ENCODE results near the gene SHISA5. TPM values are rescaled to one million over a fixed set of nuclear protein-coding genes. Genes with fewer than 3 reads are reported as not detected.

SHISA5 gene
- total and polyA plus RNA-seq, 2 of the 4 experiments (the other 2 are of a cell fraction) = 82.3 to 162 TPM

DNA sequence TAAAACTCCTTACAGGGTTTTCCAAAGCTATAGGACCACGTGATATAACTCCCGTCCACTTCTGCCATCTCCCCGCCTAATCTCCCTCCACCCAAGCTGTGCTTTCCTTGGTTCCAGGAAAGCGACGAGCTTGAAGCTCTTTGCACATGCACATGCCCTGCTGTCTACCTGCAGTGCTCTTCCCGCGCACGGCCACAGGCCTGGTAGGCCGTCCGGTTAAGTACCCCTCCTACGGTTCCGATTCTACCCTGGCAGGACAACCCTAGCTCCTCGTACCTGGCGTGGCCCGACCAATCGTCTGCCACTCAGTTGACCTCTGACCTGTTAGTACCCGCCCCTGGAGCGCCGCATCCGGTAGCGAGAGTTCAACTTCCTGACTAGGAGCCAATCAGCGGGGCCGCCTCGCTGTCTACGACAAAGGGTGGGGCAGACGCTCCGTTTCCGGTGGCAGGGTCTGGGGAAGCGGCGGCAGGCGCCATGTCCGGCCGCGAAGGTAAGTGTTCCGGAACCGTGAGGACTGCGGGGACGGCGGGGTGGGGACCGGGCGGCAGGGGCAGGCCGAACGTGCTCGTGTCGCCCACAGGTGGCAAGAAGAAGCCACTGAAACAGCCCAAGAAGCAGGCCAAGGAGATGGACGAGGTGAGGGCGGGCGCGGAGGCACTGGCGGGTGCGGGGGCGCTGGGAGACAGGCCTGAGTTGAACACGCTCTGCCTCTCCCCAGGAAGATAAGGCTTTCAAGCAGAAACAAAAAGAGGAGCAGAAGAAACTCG lies 64.0 kb downstream of the SHISA5 start, which contains the start of the genes CCDC51 and TMA7:
TSS of gene CCDC51 (minus strand) at position 300 of the 770 bp plus-strand sequence. CDS start 4,991 bp downstream, outside the sequence.
TSS of gene TMA7 (plus strand) at position 438 of the 770 bp plus-strand sequence. CDS start at position 478, 40 bp downstream.
- intact Hi-C loops (cut with micrococcal nuclease) = loop anchor here (10.0 kb wide), 1 partner anchor 195 kb away; the partner anchor contains the start of gene SLC26A6
- H2AK5ac ChIP-seq (ENCODE audit: low read depth, low read length) = peak within 1 kb of the TSS; percentile 84
- H4K5ac ChIP-seq (ENCODE audit: low read depth, low read length) = peak within 1 kb of the TSS; percentile 99
- H3K27me3 ChIP-seq (ENCODE audit: control insufficient read depth, insufficient read depth, low read length) = no peaks in the 10 kb centered on the region
- in situ Hi-C loops (cut with MboI; ENCODE audit: low sequenced_read_pairs) = loop anchor here (5.0 kb wide), 2 partner anchors 38 to 168 kb away; no protein-coding TSS in a partner anchor
- H4K20me1 ChIP-seq (ENCODE audit: insufficient read depth, low read length) = peaks cover 6% of the 10 kb centered on the region; the same call in 1 of the 2 replicates
- TF ChIP-seq RFX5 (IDR thresholded peaks at IDR 0.05; ENCODE audit: low read depth, low read length) (no peak), POLR2A (IDR thresholded peaks at IDR 0.05; ENCODE audit: low read depth, low read length) (peak; percentile 88), RCOR1 (IDR thresholded peaks at IDR 0.05; ENCODE audit: insufficient replicate concordance, low read length) (no peak), MXI1 (IDR thresholded peaks at IDR 0.05; ENCODE audit: borderline replicate concordance, low read depth, low read length) (0 out of 2 replicates have a peak, but pooled peaks have one; percentile 26), MAZ (IDR thresholded peaks at IDR 0.05; ENCODE audit: borderline replicate concordance, low read depth, low read length) (peak; percentile 73; the same call in 1 of the 2 replicates)
- TF ChIP-seq, protein P1, sequence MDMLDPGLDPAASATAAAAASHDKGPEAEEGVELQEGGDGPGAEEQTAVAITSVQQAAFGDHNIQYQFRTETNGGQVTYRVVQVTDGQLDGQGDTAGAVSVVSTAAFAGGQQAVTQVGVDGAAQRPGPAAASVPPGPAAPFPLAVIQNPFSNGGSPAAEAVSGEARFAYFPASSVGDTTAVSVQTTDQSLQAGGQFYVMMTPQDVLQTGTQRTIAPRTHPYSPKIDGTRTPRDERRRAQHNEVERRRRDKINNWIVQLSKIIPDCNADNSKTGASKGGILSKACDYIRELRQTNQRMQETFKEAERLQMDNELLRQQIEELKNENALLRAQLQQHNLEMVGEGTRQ (IDR thresholded peaks at IDR 0.05; ENCODE audit: low read depth, low read length) = peak; percentile 23; the same call in 1 of the 2 replicates
- H3K4me3 ChIP-seq (ENCODE audit: insufficient read depth, low read depth, low read length) = peak within 1 kb of the TSS; percentile 90
- H3K56ac ChIP-seq (ENCODE audit: extremely low read depth, insufficient read depth, low read length) = peak within 1 kb of the TSS; percentile 24
- peak within 1 kb of the TSS; percentile 99 for H3K4me2 ChIP-seq (ENCODE audit: low read depth, low read length)
- peak within 1 kb of the TSS; percentile 97 for H3K4ac ChIP-seq (ENCODE audit: low read depth, low read length)
- dilution Hi-C loops (cut with HindIII; ENCODE audit: low sequenced_read_pairs, unreplicated experiment) = no loop called here
- H2BK15ac ChIP-seq (ENCODE audit: low read depth, low read length) = no peak within 1 kb of the TSS
- H3K9me1 ChIP-seq (ENCODE audit: insufficient read depth, low read length) = 0 out of 2 replicates have a peak, but pooled peaks cover 4% of the 10 kb centered on the region
- H2AFZ ChIP-seq (replicated peaks; ENCODE audit: low read length, poor library complexity) = peak within 1 kb of the TSS; percentile 93
- H2BK5ac ChIP-seq (ENCODE audit: low read depth, low read length, poor library complexity, severe bottlenecking) = peak within 1 kb of the TSS; percentile 85
- peak within 1 kb of the TSS; percentile 78; the same call in 1 of the 2 replicates for H2BK120ac ChIP-seq (ENCODE audit: low read depth, low read length)
- peak within 1 kb of the TSS; percentile 60 for H4K91ac ChIP-seq (ENCODE audit: insufficient read depth, low read depth, low read length)
- no TSS peak for BruUV-seq (replicated peaks)
- peak within 1 kb of the TSS; percentile 90 for H3K23ac ChIP-seq (ENCODE audit: low read depth, low read length)
- peak within 1 kb of the TSS; percentile 89 for H3K27ac ChIP-seq (ENCODE audit: insufficient read depth, low read length)
- H3K36me3 ChIP-seq (ENCODE audit: control insufficient read depth, insufficient read depth, low read length) = peaks cover 15% of the 10 kb centered on the region
- H3K14ac ChIP-seq (replicated peaks; ENCODE audit: low read depth, low read length) = peak within 1 kb of the TSS; percentile 96
- H3K4me1 ChIP-seq (ENCODE audit: control insufficient read depth, insufficient read depth, low read length) = 0 out of 2 replicates have a peak, but pooled peaks cover 2% of the 10 kb centered on the region
- H2AK9ac ChIP-seq (replicated peaks; ENCODE audit: low read depth, low read length, poor library complexity) = peak within 1 kb of the TSS; percentile 97
- POLR2A ChIA-PET (ENCODE audit: unreplicated experiment) = no interaction called here
- ATAC-seq (ENCODE audit: low read depth) (peak; percentile 97), DNase-seq (peak; percentile 93)
- H4K8ac ChIP-seq (ENCODE audit: low read depth in 2 of 2, low read length in 2 of 2) = peak within 1 kb of the TSS; percentile 78 to 98
- CTCF ChIA-PET = interaction anchor here (0.6 to 2.8 kb wide), 4 partner anchors 39 to 230 kb away, joined by 3 to 15 read pairs (median 4); no protein-coding TSS in a partner anchor
- H3K9me3 ChIP-seq (ENCODE audit: control insufficient read depth, insufficient read depth, low read length) = no peaks in the 10 kb centered on the region
- peak within 1 kb of the TSS; percentile 79 for H3K18ac ChIP-seq (ENCODE audit: low read depth, low read length)
- WGBS, 2 experiments (ENCODE audit: extremely low coverage in 2 of 2, insufficient read length in 1 of 2) = 0% methylated on average over 23 of the region's 54 CpGs; no CpG with 5 or more reads in 1 of the 2 experiments
- H2BK20ac ChIP-seq (ENCODE audit: low read depth, low read length) = no peak within 1 kb of the TSS
- H3K79me1 ChIP-seq (ENCODE audit: low read depth in 1 of 2, low read length in 2 of 2) = peaks cover 34 to 47% of the 10 kb centered on the region in 2 experiments
- H3K9ac ChIP-seq (ENCODE audit: low read depth, low read length) = peak within 1 kb of the TSS; percentile 82
